Measurements from ENCODE around the gene EML3.
"Not testable (repeated sequence)": the region's sequence is repeated elsewhere in the genome, so short reads cannot be mapped to it uniquely, and the experiment has no call there.

EML3 gene

GRCh38 chr11:62616957-62617356 is 4.4 kb upstream of the EML3 start:
- not testable (repeated sequence) for FAIRE-seq

DNA sequence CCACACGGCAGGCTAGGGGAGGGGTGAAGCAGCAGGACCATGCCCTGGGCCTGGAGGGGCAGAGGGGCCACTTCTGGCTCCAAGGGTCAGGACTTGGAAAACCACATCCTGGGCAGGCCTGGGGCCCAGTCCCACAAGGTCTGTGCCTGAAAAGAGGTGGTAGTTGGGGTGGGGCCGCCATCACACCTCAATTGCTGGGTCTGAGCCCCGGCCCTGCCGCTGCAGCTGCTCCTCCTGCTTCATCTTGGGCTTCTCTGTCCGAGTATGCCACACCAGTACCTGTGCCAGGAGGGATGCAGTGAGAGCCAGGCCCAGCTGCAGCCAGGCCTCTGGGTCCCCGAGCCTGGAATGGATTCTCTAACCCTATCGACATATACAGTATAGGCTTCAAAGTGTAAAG is 2.9 kb upstream of the EML3 start:
- no peak for FAIRE-seq

DNA sequence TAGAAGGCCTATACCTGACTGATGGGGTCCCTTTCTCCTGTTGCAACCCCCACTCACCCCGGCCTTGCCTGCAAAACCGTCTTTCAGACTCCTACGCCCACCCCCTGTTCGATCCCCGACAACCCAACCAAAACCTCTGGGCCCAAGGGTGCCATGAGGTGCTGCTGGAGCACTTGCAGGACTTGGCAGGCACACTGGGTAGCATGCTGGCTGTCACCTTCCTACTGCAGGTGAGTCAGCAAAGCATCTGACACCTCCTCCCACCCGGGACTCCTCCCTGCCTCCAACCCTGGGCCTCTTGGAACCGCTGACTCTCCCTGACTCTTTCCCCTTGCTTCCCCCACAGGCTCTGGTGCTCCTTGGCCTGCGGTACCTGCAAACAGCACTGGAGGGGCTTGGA is 1.7 kb upstream of the EML3 start:
- no peak for FAIRE-seq

GRCh38 chr11:62613291-62613778 is 760 bp upstream of the EML3 start:
- FAIRE-seq: no peak

DNA sequence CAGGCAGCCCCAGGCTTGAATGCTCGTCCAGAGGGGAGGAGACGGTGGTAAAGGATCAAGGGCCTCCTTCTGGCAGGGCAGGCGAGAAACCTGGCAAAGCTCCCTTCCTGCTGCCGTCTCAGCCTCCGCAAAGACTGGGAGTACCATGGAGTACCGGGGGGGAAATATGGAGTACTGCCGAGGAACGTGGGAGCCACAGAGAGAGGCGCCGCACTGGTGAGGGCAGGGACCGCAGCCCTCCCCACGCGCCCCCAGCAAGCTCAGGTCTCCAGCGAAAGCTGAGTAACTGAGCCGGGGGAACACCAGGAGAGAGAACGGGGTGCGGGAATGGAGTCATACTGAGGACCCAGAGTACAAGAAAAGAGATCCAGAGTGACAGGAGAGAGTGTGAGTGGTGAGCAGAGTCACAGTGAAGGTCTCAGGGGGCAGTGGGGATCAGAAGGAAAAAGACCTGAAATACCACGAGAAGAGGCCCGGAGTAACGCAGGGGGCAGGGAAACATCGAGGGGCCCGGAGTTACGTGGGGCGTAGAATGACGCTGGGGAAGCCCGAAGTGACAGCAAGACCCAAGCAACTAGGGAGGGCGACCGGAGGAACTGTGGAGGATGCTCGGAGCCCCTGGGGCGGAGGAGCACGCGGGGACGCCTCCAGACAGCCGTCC is 740 bp downstream of the EML3 start:
- no peak for FAIRE-seq

GRCh38 chr11:62610814-62611704 is 1.5 kb downstream of the EML3 start:
- no peak for FAIRE-seq

- no peak for FAIRE-seq
These were observed 2.2 kb downstream of the EML3 start for GRCh38 chr11:62610403-62610802.

- no peak for FAIRE-seq
These were observed 3.8 kb downstream of the EML3 start for GRCh38 chr11:62608776-62609175.

- no peak for FAIRE-seq
These were observed 4.9 kb downstream of the EML3 start for GRCh38 chr11:62607714-62608113.

GRCh38 chr11:62605902-62606301 is 6.7 kb downstream of the EML3 start:
- FAIRE-seq: no peak

- no peak for FAIRE-seq
These were observed 7.1 kb downstream of the EML3 start for GRCh38 chr11:62605467-62605866.

DNA sequence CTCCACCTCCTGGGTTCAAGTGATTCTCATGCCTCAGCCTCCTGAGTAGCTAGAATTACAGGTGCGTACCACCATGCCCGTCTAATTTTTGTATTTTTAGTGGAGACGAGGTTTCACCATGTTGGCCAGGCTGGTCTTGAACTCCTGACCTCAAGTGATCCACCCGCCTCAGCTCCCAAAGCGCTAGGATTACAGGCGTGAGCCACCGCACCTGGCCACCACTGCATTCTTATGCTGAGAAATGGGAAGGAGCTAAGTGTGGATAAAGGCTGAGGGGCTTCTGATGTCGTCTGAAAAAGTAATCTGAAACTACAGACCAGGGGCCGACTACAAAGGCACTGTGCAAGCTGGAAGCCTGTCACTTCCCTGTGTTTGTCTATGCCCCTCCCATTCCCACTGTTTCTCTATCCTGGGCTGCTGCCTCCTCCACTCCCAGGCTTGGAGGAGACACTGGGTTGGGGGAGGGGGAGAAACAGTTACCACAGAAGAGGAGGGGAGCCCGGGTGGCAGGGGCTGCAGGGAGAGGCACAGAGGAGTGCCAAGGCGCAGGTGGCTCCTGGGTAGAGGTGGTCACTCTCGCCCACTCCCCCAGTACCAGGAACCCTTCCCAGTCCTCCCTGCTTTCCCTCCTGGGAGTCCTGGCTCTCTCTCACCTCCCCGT is 8.0 kb downstream of the EML3 start:
- no peak for FAIRE-seq

- no peak for FAIRE-seq
These were observed 8.7 kb downstream of the EML3 start for GRCh38 chr11:62603776-62604299.

GRCh38 chr11:62603072-62603408 is 9.5 kb downstream of the EML3 start:
- FAIRE-seq: no peak

GRCh38 chr11:62602141-62603071 is 10.2 kb downstream of the EML3 start:
- FAIRE-seq: no peak

- no peak for FAIRE-seq
These were observed 11.0 kb downstream of the EML3 start, which contains the start of gene MTA2 for GRCh38 chr11:62601372-62602140. TSS of gene MTA2 (minus strand) at chr11:62601865. CDS start at chr11:62601450, 415 bp downstream.

DNA sequence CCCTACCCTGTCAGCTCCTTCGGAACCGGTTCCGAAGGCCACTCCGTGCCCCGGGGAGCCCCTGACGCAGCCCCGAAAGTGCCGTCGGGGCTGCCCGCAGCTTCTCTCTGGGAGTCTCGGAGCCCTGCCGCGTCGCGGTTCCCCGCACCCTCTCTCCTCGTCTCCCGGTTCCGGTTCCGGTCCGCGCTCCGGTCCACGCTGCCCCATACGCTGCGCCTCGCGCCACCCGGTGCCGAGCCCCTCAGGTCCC is 11.5 kb downstream of the EML3 start:
- FAIRE-seq: no peak

GRCh38 chr11:62600367-62601121 is 12.0 kb downstream of the EML3 start:
- FAIRE-seq: no peak

- FAIRE-seq: no peak
These were observed 12.7 kb downstream of the EML3 start for GRCh38 chr11:62599901-62600300.

- no peak for FAIRE-seq
These were observed 13.4 kb downstream of the EML3 start for GRCh38 chr11:62599069-62599696.
